ENCODE data around the gene DSCAML1.

Gene DSCAML1

GRCh38 chr11:117678658-117679406 lies 118.2 kb downstream of the DSCAML1 start:
- in situ Hi-C loops (cut with MboI; ENCODE audit: low sequenced_read_pairs), result no loop called here

- in situ Hi-C loops (cut with MboI; ENCODE audit: low sequenced_read_pairs), result no loop called here
These were observed 119.2 kb downstream of the DSCAML1 start for GRCh38 chr11:117677729-117678310.

DNA sequence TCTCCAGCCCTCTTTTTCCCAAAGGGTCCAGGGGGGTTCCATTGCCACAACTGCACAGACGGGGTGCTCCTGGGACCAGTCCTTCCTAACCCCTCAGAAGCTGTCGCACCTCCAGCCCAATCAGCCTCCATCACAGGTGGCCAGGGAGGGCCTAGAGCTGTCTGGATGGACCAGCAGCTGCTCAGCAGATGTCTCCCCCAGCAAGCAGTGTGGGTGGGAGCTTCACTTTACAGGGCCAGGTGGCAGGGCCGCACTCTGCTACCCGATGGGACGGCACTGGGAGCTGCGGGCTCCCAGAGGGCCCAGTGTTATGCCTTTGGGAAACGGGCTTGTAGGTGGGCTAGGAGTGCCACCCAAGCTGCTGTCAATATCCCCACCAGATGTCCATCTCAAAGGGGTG lies 120.5 kb downstream of the DSCAML1 start:
- in situ Hi-C loops (cut with MboI; ENCODE audit: low sequenced_read_pairs), result no loop called here

GRCh38 chr11:117673602-117674001 lies 123.4 kb downstream of the DSCAML1 start:
- in situ Hi-C loops (cut with MboI; ENCODE audit: low sequenced_read_pairs), result no loop called here

- in situ Hi-C loops (cut with MboI; ENCODE audit: low sequenced_read_pairs), result no loop called here
These were observed 125.6 kb downstream of the DSCAML1 start for GRCh38 chr11:117671370-117671769.

DNA sequence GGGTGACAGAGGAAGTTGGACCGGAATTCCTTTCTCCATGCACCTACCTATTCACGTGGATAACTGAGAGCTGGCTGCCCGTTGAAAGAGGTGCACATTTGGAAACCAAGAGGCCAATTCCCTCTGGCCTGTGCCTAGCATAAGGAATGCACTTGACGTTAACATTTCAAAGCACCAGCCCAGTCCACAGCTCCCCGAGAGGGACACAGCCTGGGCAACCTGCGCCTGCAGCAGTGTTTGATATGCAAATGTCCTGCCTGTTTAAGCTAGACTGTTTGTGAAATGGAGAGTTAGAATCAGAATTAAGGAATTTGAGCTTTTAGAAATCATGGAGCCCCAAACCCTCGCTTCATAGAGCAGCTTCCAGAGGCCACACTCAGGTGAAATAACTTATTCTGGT lies 126.1 kb downstream of the DSCAML1 start:
- in situ Hi-C loops (cut with MboI; ENCODE audit: low sequenced_read_pairs), result no loop called here

DNA sequence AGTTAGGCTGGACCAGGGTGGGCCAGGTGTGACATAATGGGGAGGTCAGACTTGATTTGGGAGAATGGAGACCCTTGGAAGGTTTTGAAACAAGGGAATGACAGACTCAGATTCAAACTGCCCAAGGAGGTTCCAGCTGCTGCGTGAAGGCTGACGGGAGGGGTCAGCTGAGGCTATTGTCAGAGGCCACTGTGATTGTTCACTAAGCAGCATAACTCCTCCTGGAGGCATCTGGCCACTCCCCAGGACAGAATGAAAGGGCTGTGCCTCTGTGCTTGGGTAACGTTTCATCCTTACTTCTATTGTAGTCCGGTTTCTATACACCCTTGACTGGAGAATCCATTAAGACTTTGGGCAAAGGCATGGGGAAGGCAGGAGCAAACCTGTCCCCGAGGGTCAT lies 126.6 kb downstream of the DSCAML1 start:
- in situ Hi-C loops (cut with MboI; ENCODE audit: low sequenced_read_pairs), result no loop called here

DNA sequence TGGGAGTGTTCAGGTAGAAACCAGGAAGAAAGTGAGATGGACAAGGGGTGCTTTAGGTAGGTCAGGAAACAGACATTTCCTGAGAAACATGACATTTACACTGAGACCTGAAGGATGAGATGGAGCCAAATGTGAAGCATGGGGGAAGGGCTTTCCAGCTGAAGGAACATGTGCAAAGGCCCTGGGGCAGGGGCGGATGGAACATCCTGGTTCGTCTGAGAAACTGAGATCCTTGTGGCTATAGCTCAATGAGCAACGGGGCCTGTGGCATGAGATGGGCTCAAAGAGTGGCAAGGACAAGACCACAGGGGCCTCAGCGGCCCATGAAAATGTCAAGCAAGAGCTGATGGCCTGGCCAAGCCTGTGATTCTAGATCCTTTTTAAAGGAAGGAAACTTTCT lies 127.4 kb downstream of the DSCAML1 start:
- in situ Hi-C loops (cut with MboI; ENCODE audit: low sequenced_read_pairs), result no loop called here

GRCh38 chr11:117669062-117669461 lies 128.0 kb downstream of the DSCAML1 start:
- in situ Hi-C loops (cut with MboI; ENCODE audit: low sequenced_read_pairs), result no loop called here

- in situ Hi-C loops (cut with MboI; ENCODE audit: low sequenced_read_pairs), result no loop called here
These were observed 128.7 kb downstream of the DSCAML1 start for GRCh38 chr11:117668321-117668751.

GRCh38 chr11:117664897-117665296 lies 132.1 kb downstream of the DSCAML1 start:
- in situ Hi-C loops (cut with MboI; ENCODE audit: low sequenced_read_pairs), result no loop called here

DNA sequence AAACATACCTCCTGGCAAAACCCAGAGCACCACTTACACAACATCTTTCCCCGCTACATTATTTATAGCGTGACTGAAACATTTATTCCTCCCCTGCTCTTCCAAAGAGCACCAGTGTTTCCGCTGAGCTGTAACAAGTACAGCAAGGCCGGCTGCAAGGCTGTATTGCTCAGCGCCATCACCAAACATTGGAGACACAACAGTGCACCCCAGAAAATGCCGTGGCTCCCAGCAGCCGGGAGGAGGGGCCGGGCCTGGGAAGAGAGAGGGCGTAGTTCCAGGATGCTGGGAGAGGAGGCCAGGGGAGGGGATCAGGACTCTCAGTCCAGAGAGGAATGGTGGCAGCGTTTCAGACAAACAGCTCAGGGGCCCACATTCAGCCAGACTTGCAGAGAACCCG lies 133.2 kb downstream of the DSCAML1 start:
- in situ Hi-C loops (cut with MboI; ENCODE audit: low sequenced_read_pairs), result no loop called here

DNA sequence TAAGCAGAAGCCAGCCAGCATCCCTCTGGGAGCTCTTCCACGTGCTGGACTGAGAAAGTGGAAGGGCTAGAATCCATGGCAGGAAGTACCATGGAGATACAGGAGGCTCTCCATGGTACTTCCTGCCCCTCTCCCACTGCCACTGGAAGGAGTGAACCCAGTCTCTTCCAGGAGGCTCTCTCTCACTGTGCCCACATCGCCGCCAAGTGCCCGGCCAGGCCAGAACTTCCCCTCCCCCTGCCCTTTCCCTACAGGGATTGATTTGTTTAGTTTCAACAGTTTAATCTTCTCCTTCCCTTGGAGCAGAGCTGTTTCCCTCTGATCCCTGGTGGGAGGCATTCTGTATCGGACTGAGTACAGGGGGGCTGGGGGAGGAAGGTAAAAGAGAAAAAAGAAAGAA lies 133.6 kb downstream of the DSCAML1 start:
- in situ Hi-C loops (cut with MboI; ENCODE audit: low sequenced_read_pairs), result no loop called here

DNA sequence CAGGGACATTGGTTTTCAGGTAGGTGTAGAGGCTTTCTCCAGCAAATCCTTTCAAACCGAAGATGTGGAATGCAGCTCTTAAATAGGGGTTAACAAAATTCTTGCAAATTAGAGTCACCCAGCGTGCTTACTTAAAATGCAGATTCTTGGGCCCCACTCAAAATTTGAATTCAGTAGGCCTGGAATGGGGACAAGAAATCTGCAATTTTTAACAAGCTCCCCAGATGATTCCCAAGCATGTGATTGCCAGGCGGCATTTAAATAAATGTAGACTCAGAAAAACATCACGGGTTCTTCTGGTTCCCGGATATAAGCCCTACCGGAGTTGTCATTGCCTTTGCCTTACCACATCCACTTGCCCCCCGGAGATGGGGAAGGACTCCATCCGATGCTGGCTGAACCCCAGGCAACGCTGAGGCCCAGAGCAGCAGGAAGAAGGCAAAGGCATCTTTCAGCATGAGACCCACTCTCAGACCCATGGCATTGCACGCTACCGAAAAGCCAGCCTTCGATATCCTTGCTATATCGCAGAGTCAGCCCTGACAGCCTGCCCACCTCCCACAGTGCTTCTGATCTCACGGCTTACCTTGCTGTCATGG lies 134.2 kb downstream of the DSCAML1 start:
- in situ Hi-C loops (cut with MboI; ENCODE audit: low sequenced_read_pairs), result no loop called here

GRCh38 chr11:117662255-117662654 lies 134.8 kb downstream of the DSCAML1 start:
- in situ Hi-C loops (cut with MboI; ENCODE audit: low sequenced_read_pairs), result no loop called here

DNA sequence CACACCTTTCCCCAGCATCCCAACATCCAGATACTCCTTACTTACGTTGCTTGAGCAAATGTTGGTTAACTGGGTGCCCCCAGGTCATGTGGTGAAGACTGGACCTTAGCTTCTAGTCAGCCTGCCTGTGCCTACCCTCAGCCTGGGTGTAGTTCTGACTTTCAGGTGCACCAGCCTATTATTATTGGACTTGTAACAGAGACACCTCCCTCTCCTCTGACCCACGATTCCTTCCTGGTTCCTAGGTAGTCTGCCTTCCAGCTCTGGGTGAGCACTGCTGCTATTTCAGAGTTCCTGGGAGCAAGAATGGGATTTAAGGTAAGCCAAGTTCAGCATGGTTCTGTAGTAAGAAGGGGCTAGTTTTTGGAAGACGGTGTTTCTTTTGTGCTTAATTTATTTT lies 138.2 kb downstream of the DSCAML1 start:
- in situ Hi-C loops (cut with MboI; ENCODE audit: low sequenced_read_pairs), result no loop called here

DNA sequence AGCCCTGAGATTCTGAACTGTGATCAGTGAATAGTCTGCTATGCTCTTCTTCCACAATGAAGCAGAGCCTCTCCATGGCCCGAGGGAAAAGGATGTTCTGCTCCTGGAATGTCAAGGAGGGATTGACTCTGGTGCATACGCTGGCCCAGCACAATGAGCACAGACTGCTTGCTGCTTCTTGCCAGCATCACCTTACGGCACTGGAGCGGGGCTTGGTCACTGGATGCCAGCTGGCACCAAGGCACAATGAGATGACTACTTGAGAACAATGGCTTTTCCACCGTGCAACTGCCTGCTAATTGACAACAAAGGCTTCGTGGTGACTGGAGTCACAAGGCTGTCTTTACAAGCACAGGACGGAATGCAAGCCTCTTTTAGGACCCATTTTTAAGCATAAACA lies 139.2 kb downstream of the DSCAML1 start:
- in situ Hi-C loops (cut with MboI; ENCODE audit: low sequenced_read_pairs), result no loop called here

- in situ Hi-C loops (cut with MboI; ENCODE audit: low sequenced_read_pairs), result no loop called here
These were observed 142.4 kb downstream of the DSCAML1 start for GRCh38 chr11:117654281-117655255.

GRCh38 chr11:117652521-117652920 lies 144.5 kb downstream of the DSCAML1 start:
- in situ Hi-C loops (cut with MboI; ENCODE audit: low sequenced_read_pairs), result no loop called here

- in situ Hi-C loops (cut with MboI; ENCODE audit: low sequenced_read_pairs), result no loop called here
These were observed 147.5 kb downstream of the DSCAML1 start for GRCh38 chr11:117649296-117650055.
